Right kidney (tissue), 1 donor: ENCODE measurements around the gene EPG5.
"Not testable (repeated sequence)": the region's sequence is repeated elsewhere in the genome, so short reads cannot be mapped to it uniquely, and the experiment has no call there.

ENCODE experiments used
- DNase-seq: peaks from one replicate; pipeline ENCODE4 v3.0.0-alpha.2; 2016

Gene EPG5

DNA sequence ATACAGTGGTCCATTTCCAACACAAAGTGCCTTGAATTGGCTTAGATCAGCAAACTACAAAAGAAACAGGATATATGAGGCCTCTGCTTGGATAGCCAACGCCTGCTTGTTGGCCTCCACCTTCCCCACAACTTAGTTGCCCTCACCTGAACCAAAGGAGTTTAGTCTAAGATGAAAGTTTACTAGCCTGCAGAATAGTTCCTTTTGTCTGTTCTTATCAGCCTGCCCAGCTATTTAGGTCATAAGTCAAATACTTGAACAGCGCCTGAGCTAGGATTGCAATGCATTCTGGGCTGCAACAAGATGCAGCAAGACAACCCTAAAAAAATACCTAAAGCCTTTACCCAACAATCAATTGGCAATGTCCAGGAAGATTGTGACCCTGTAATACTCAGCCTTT is 13.1 kb upstream of the EPG5 start:
- DNase-seq = no peak

DNA sequence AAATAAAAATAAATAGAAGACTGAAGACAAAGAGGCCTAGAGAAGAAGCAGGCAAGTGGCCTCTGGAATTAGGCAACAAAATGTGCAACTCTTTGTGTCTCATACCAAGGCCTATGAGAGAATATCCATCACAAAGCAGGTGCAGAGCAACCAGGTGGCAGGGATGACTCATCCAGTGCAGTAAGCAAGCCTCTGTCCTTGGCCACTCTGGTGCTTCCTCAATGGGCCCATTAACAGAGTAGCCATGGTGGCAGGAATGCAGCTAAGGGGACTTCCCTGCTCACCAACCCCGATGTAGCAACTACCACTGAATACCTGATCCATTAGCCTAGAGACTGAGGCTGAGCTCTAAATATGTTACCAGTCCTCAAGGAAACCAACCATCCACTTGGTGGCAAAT is 11.0 kb upstream of the EPG5 start:
- no peak for DNase-seq

DNA sequence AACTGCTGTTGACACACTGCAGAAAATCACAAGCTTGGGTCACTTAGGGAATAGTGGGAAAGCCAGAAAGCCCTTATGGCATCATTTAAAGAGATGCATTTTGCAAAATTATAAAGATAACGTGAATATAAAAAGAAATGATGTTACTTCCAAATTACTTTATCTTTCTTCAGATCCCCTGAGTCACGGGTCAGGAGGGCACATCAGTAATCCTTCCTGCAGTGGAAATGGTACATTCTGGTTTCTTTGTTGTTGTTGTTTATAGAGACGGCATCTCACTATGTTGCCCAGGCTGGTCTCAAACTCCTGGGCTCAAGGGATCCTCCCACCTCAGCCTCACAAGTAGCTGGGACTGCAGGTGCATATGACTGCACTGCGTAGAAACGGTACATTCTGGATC is 9.8 kb upstream of the EPG5 start:
- no peak for DNase-seq

DNA sequence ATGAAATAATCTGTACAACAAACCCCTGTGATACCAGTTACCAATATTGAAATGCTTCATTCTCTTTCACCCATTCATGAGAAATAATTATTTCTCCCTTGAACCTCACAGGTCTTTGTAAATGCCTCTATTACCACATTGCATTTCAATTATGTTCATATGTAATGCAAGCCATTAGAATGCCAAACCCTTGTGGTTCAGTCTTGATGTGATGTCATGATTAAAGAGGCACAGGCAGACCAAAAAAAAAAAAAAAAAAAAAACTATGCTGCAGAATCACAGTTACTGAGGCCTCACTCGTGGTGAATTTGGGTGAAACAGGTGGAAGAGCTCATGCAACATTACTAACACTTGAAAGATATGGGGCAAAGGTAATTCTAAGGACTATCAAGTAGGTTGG is 9.4 kb upstream of the EPG5 start:
- DNase-seq = no peak

DNA sequence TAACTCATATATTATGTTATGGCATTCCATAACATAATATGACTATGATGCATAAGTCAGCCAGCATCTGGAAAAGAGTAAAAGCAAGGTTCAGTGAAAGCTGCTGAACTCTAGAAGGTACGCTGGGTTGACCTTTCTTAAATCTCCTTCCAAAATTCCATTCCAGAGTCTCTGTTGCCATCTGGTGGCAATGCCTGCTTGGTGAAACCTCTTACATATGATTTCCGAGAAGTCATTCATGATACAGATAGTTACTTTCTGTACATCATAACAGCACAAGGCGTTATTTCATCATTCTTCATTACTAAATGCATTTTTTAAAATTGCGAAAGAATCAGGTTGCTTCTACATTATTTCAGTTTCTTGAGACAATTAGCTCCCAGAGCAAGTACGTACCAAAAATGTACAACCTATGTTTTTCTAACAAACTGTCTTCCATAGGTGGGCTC is 7.0 kb upstream of the EPG5 start:
- peak; percentile 11 for DNase-seq

DNA sequence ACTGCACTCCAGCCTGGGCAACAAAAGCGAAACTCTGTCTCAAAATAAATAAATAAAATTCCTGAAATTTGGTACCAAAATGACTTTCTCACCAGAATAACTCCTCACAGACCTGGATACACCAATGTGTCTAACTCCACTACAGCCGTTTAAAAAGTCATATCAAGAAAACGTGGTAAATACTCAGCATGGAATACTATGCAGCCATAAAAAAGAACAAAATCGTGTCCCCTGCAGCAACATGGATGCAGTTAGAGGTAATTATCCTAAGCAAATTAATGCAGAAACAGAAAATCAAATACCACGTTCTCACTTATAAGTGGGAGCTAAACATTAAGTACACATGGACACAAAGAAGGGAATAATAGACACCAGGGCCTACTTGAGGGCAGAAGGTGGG is 2.2 kb downstream of the EPG5 start:
- DNase-seq = not testable (repeated sequence)

DNA sequence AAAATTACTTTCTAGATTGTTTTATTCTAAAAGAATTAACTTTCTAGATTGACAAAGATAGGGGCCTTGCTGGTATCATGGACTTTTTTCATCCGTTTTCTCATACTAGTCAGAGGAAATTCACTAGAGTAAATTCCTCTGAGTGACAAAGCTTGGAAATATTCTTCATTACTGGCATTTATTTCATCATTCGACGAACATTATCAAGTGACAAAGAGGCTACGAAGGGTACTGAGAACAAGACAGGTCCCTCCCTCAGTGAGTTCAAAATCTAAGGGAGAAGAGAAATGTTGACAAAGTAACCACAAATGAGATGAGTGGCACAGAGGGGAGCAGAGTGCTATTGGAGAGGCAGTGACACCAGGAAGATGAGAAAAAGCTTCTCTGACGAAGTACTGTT is 4.3 kb downstream of the EPG5 start:
- no peak for DNase-seq

DNA sequence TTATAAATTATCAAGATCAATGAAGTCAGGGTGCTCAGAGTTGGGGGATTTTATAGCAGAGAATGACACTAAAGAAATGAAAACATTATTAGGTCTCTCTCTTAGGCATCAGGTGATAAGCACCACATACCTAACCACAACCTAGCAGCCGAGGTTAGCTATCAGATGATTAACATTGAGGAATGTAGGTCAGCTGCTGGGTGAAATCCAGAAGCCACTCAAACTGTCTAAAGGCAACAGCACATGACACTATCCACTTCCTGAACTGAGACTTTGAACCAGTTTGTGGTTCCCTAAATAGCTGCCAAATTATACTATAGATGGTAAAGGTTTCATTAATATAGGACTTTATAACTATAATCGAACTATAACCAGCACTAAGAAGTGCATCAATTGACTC is 4.7 kb downstream of the EPG5 start:
- DNase-seq = no peak

DNA sequence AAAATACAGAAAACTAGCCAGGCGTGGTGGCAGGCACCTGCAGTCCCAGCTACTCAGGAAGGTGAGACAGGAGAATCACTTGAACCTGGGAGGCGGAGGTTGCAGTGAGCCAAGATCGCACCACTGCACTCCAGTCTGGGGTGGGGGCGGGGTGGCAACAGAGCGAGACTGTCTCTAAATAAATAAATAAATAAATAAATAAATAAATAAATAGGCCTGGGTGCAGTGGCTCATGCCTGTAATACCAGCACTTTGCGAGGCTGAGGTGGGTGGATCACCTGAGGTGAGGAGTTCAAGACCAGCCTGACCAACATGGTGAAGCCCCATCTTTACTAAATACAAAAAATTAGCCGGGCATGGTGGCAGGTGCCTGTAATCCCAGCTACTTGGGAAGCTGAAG is 7.6 kb downstream of the EPG5 start:
- DNase-seq = not testable (repeated sequence)

DNA sequence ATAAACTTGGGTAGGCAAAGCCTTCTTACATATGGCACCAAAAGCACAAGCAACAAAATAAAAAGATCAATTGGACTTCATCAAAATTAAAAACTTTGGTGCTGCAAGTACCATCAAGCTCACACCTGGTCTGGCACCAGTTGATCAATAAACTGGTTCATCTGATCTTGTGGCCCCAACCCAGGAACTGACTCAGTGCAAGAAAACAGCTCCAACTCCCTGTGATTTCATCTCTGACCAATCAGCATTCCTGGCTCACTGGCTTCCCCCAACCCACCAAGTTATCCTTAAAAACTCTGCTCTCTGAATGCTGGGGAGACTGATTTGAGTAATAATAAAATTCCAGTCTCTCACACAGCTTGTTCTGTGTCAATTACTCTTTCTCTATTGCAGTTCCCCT is 8.4 kb downstream of the EPG5 start:
- DNase-seq = no peak

DNA sequence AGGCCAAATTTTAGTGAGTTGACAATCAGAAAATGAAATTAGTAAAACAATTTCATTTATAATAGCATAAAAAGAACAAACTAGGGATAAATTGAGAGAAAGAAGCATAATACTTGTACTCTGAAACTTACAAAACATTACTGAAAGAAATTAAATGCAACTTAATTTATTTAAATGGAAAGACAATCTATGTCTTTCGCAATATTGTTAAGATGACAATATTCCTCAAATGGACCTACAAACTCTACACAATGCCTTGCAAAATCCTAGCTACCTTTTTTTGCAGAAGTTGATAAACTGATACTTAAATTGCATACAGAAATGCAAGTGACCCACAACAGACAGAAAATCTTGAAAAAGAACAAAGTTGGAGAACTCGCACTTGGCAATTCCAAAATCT is 9.1 kb downstream of the EPG5 start:
- no peak for DNase-seq

DNA sequence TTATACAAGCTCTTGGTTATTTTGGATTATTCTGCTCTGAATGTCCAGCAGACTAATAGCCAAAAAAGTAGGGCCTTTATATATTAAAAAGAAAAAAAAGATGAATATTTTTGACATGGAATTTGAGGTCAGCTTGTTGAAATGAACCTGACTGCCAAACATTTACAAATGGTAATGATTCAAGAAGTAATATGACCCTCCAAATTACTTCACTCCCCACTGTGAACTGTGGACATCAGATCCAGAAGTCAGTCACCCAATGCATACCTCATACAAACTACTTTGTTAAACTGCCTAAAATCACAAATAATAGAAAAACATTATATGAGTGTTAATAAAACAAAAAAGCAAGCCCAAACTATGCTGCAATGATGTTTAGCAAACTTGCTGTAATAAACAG is 10.0 kb downstream of the EPG5 start:
- no peak for DNase-seq

DNA sequence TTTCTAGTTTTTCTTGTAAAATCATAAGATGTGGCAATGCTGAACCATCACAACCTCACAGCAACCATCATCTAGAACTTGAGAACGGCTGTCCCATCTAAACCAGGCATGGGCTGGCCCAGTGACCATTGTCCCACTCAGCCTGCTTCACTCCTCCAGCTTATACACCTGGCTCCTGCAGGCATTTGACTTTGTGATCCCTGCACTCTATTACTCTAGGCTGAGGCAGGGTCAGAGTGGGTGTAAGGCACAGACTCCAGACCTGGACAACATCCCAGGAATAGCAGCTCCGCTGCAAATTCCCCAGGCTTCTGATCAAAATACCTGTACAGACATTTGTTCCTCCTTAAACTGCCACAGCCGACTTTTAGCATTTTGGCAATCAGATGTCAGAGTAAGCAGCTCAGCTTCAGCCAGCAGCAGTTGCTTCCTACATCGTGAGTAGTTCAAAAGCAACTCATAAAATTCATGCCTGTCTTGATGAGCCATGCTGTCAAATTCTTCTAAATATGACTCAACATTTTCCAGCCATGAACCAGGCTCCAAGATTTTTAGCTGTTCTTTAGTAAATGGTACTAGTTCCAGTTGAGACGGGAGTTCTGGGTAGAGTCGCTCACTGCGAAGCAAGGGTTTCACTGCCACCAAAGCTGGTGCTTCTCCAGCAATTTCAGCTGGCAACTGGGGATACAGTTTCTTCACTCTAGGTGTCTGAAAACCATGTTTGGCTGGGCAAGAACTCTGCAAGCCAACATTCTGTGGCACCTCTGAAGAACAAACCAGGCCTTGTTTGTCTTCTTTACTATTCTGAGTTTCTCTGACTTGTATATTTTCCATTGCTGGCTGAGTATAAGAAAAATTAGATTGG is 12.8 kb downstream of the EPG5 start:
- no peak for DNase-seq

DNA sequence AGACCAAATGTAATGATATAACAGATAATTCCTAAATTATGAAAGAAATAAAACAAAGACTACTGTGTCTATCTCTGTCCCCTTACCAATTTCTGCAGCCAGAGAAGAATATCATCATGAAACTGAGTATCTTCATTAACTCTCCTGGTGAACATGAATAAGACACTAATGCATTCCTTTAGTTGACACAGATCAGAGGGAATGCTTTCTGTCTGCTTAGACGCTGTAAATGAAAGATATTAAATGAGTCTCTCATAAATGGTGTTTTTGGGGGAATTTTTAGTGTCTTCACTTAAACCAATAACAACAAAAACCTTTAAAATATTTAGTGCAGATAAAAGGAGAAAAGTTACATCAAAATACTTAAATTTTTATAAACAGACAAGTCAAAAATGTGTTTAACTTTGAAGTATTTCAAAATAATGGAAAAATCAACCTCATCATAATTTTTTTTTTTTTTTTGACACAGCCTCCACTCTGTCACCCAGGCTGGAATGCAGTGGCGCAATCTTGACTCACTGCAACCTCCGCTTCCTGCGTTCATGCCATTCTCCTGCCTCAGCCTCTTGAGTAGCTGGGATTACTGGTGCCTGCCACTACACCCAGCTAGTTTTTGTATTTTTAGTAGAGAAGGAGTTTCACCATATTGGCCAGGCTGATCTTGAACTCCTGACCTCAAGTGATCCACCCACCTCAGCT is 16.0 kb downstream of the EPG5 start:
- DNase-seq = no peak

DNA sequence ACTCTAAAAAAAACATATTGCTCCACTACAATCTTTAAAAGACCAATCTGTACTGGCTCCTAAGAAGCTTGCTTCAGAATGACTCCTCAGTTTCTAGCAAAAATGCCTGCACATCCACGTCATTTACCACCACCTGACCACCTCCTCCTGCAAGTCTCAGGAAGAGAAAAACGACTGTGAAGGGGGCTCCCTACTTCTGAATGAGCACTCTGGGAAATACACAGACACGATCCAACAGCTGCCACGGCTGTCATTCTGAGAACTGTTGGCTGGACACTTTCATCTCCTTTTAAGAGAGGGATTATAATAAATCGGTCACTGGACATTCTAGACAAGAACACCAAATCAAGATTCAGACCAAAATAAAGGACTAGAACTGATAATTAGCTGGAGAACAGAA is 21.5 kb downstream of the EPG5 start:
- DNase-seq = no peak

DNA sequence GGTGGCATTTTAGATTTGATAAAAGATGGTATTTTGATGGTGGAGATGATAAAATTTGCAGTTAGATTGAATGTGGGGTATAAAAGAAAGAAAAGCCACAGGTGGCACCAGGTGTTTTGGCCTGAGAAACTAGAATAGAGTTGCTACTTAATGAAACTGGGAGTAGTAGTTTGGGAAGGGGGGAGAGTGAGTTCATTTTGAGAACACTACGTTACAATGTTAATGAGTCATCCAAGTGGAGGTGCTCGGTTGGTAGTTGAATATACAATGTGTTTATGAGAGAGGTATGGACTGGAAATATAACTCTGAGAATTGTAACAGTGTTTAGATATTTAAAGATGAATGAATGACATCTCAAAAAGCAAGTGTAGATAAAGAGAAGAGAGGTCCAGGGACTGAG is 26.4 kb downstream of the EPG5 start:
- DNase-seq = no peak

DNA sequence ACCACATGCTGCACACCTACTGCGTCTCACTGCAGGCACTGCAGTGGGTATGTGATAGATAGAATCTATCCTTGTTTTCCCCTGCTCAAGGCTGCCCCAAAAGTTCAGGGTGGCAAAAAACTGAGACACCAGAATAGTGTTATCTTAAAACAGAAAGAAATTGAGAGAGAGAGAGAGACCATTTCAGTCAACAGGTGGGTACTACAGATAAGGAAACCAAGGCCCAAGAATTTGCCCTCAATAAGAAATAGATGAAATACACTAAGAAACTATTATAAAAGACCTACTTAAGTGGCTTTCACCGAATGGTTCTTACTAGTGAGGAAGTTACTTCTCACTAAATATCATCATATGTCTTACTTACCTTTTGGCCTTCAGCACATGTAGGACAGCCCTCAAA is 27.9 kb downstream of the EPG5 start:
- no peak for DNase-seq

DNA sequence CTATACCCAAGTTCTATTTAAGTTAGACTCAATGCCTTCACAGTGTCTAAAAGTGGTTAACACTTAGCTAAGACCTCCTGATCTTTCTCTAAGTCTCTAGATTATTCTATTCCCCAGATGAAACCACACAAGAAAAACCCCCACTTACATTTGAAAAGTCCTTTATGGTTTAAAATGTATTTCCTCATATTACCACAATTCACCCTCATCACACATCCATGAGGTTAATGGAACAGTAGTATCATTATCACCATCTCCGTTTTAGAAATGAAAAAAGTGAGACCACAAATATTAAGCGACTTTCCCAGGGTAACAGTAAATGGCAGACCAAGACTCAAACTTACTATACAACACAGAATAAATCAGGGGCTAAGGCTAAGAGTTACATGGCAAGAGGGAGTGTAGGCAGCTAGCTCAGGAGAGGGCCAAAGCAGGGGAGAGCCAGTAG is 28.6 kb downstream of the EPG5 start:
- no peak for DNase-seq

DNA sequence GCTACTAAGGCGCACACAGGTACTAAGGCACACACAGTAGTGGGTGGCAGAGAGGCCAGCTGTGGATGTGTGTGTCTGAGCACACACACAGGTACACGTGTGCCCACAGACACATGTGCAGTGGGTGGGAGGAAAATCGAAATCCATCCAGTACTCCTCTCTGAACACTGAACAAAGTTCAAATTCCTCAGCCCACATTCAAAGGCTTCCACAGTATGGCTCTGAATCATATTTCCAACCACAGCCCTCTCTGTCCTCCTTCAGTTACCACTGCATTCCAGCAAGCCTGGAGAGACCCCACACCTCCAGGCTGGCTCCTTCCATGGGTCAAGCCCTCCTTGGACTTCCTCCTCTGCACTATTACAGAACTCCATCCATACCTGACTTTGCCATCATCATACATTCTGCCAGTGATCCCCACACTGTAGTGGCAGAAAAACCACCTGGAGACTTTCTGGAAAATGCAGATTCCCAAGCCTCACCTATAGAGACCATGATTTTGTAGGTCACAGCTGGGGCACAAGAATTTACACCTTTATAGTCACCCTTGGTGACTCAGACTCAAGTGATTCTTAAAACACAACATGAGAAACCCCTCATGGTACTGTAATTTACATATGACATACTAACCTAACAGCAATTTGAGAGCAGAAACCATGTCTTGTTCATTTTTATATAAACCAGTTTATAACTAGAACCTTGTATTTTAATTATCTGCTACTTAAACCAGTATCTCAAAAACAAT is 31.4 kb downstream of the EPG5 start:
- no peak for DNase-seq

DNA sequence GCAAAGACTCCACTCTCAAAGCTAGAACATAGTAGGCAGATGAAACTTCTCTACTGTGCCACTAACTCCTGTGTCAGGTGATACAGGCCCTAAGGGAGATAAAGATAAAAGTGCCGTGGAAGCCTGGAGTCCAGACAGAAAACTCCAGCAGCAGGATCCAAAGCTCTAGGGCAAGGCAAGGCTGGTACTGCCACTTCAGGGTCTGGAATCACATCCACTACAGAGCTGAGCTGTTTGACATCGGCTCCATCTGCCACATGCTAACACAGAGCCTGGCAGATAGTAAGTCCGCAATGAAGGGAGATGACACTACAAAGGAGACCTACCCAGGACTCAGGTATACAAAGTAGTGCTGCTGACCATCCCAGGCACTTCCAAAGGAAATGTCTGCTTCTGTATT is 34.4 kb downstream of the EPG5 start:
- DNase-seq = no peak

DNA sequence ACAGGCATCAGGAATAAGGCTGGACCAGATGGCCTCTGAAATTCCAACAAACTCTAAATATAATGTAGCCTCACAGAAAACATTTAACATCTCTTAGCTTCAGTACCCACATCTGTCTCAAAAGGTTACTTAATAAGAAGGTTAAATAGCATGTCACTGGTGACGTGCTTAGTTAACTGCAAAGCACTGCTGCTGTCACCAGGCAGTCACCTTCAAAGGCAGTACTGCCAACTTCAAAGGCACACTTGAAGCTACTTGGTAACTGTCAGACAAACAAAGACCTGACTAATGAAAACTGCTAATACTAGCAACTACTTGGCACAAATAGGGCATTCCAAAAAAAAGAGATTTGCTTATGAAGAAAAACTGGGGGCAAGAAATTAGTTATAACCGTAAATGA is 36.2 kb downstream of the EPG5 start:
- no peak for DNase-seq

DNA sequence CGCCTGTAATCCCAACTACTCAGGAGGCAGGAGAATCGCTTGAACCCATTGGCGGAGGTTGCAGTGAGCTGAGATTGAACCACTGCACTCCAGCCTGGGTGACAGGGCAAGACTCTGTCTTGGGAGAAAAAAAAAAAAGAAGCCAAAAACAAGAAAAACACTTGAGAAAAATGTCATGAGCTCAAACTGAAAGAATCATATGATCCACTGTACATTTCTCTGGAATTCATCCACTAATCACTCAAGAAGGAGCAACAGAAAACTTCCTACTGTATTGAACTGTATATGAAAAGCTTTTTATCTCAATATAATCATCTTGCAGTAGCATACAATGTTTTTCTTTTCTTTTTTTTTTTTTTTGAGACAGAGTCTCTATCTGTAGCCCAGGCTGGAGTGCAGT is 40.4 kb downstream of the EPG5 start:
- no peak for DNase-seq

DNA sequence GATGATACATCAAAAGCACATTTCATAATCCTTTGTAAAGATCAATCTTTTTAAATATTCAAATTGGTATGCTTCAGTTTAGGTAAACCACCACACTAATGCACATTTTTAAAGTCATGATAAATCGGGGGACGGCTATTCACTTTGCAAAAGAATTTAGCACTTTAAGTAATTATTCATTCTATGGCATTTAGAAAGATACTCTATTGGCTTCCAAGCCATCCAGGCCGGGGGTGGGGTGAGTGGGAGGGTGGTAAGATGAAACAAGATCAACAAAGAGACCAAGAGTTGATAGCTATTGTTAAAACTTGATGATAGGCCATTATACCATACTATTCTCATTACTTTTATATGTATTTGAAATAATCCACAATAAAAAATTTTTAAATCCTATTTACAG is 41.0 kb downstream of the EPG5 start:
- DNase-seq = no peak
